Stomach (tissue), 9 donors: ENCODE results near the gene ATG10. TPM values are rescaled to one million over a fixed set of nuclear protein-coding genes. Genes with fewer than 3 reads are reported as not detected.

Experiments used
- DNase-seq, 2 donors: peaks; one replicate each; pipeline versions ENCODE4 v3.0.0 to v3.0.0-alpha.2; 2013 to 2019
- H3K27ac ChIP-seq, 5 donors: fragments of 200-600 bp in 4 of 5; sonication (generic) in 4 of 5; one replicate each; pipeline ENCODE4 v1.5.1; 2013 to 2019; ENCODE audit warnings: mild to moderate bottlenecking in 1 of 5, moderate library complexity in 1 of 5
- H3K27me3 ChIP-seq, 3 donors: fragments of 200-600 bp; sonication (generic); one replicate each; pipeline ENCODE4 v1.5.1; 2017 to 2019; ENCODE audit warnings: mixed run types in 1 of 3
- H3K36me3 ChIP-seq, 4 donors: fragments of 200-600 bp; sonication (generic); 1 replicate in 3 of 4; 2 replicates in 1 of 4; pipeline ENCODE4 v1.5.1; 2016 to 2019
- H3K4me1 ChIP-seq, 4 donors: fragments of 200-600 bp; sonication (generic); one replicate each; pipeline ENCODE4 v1.5.1; 2016 to 2019
- H3K4me3 ChIP-seq, 4 donors: fragments of 200-600 bp; sonication (generic) in 3 of 4; one replicate each; pipeline ENCODE4 v1.5.1; 2016 to 2019; ENCODE audit warnings: mild to moderate bottlenecking in 1 of 4
- H3K9me3 ChIP-seq, 4 donors: fragments of 200-600 bp; sonication (generic); one replicate each; pipeline ENCODE4 v1.5.1; 2016 to 2019
- CTCF ChIP-seq, 7 experiments: fragments of 450-650 bp in 4 of 7; fragments of 200-600 bp in 3 of 7; sonication (generic) in 3 of 7; IDR thresholded peaks; one replicate each; pipeline ENCODE4 v1.5.1; 2016 to 2019; ENCODE audit warnings: antibody characterized with exemption in 7 of 7, control low read depth in 2 of 7, mild to moderate bottlenecking in 1 of 7
- EP300 ChIP-seq: sonication (generic); formaldehyde crosslinking; IDR thresholded peaks from one replicate; pipeline ENCODE4 v1.6.1; 2017; ENCODE audit warnings: antibody characterized with exemption
- POLR2A ChIP-seq, 4 donors: fragments of 450-650 bp; IDR thresholded peaks; one replicate each; pipeline ENCODE4 v1.6.1; 2016; ENCODE audit warnings: antibody characterized with exemption in 4 of 4, control low read depth in 2 of 4, mild to moderate bottlenecking in 1 of 4, moderate library complexity in 1 of 4
- POLR2AphosphoS5 ChIP-seq, 3 donors: sonication (generic); formaldehyde crosslinking; IDR thresholded peaks; one replicate each; pipeline ENCODE4 v1.6.1; 2016; ENCODE audit warnings: antibody characterized with exemption in 3 of 3
- WGBS, 5 donors: extraction: QIAGEN DNeasy Blood & Tissue Kit in 3 of 5; methylation state at CpG; one replicate each; pipeline versions ENCODE4 v1.1.5 to v1.1.7; 2013 to 2018; 5-methylcytosine and 5-hydroxymethylcytosine counted together
- intact Hi-C: fragments of 100-400 bp; cut with DNase I; formaldehyde crosslinking; loops from one replicate; pipeline ENCODE4 v1.15.1; 2023; ENCODE audit warnings: low total_unique reads
- polyA plus RNA-seq, 3 donors: library from polyadenylated mRNA; stranded (reverse); fragments of 200-250 nt; gene quantifications; one replicate each; pipeline ENCODE4 v1.2.3, GENCODE V29; 2013
- total RNA-seq, 5 donors: library from RNA; depleted of rRNA; stranded (reverse); fragments of >200 nt; gene quantifications; one replicate each; pipeline versions ENCODE4 v1.1.0 to v1.2.3, GENCODE V29; 2014 to 2016
- donor health status: healthy with polysubstance abuse.
- donor health status: Bipolar disorder and iron deficiency.
- donor health status: healthy.

Gene ATG10
- total and polyA plus RNA-seq, 8 donors: 0.58 to 16.5 (median 4.3) TPM

GRCh38 chr5:82225525-82226172, 253.8 kb downstream of the ATG10 start:
- intact Hi-C loops: no loop called here
- WGBS, 5 donors: 15 to 25% (median 21%) methylated on average over 7 of the region's 7 CpGs
- TF ChIP-seq POLR2A (IDR thresholded peaks at IDR 0.05) (no peak), POLR2AphosphoS5 (IDR thresholded peaks at IDR 0.05) (no peak), CTCF (IDR thresholded peaks at IDR 0.05) (peak in 5 of 7 experiments; percentile 62 to 83 (median 75)), EP300 (no peak)
- no peak overlapping the region for H3K4me3 ChIP-seq
- peak; percentile 56 to 84 for DNase-seq
- H3K27ac ChIP-seq: no peak overlapping the region
- no peaks in the 10 kb centered on the region for H3K27me3 ChIP-seq
- H3K9me3 ChIP-seq: no peaks in the 10 kb centered on the region
- no peaks in the 10 kb centered on the region for H3K4me1 ChIP-seq
- no peaks in the 10 kb centered on the region for H3K36me3 ChIP-seq

- 43 to 64% (median 54%) methylated on average over 5 of the region's 5 CpGs for WGBS, 5 donors
- no peak overlapping the region for H3K4me3 ChIP-seq
- H3K36me3 ChIP-seq: no peaks in the 10 kb centered on the region
- intact Hi-C loops: no loop called here
- H3K4me1 ChIP-seq: peaks cover 0 to 7% (median 0%) of the 10 kb centered on the region in 4 donors
- no peaks in the 10 kb centered on the region for H3K9me3 ChIP-seq
- no peaks in the 10 kb centered on the region for H3K27me3 ChIP-seq
- no peak overlapping the region for H3K27ac ChIP-seq
- TF ChIP-seq POLR2AphosphoS5 (IDR thresholded peaks at IDR 0.05) (no peak), POLR2A (IDR thresholded peaks at IDR 0.05) (no peak), CTCF (IDR thresholded peaks at IDR 0.05) (no peak), EP300 (no peak)
- DNase-seq: no peak
Observed at GRCh38 chr5:82234885-82235284, 263.1 kb downstream of the ATG10 start.

GRCh38 chr5:82244151-82244550, 272.3 kb downstream of the ATG10 start:
- Histone ChIP-seq H3K4me3 (no peak overlapping the region), H3K27ac (no peak overlapping the region), H3K9me3 (peaks cover 0 to 20% (median 9%) of the 10 kb centered on the region in 4 donors), H3K4me1 (no peaks in the 10 kb centered on the region), H3K27me3 (no peaks in the 10 kb centered on the region), H3K36me3 (no peaks in the 10 kb centered on the region)
- DNase-seq: no peak
- TF ChIP-seq EP300 (no peak), POLR2AphosphoS5 (IDR thresholded peaks at IDR 0.05) (no peak), CTCF (IDR thresholded peaks at IDR 0.05) (no peak), POLR2A (IDR thresholded peaks at IDR 0.05) (no peak)
- intact Hi-C loops: no loop called here
- WGBS, 5 donors: 98 to 100% (median 98%) methylated on average over 2 of the region's 2 CpGs

- intact Hi-C loops: no loop called here
- peaks cover 0 to 20% (median 9%) of the 10 kb centered on the region in 4 donors for H3K9me3 ChIP-seq
- H3K27me3 ChIP-seq: no peaks in the 10 kb centered on the region
- WGBS, 5 donors: 54 to 63% (median 59%) methylated on average over 6 of the region's 6 CpGs
- H3K27ac ChIP-seq: no peak overlapping the region
- TF ChIP-seq CTCF (IDR thresholded peaks at IDR 0.05) (no peak), EP300 (no peak), POLR2A (IDR thresholded peaks at IDR 0.05) (no peak)
- no peak for DNase-seq
- no peaks in the 10 kb centered on the region for H3K4me1 ChIP-seq
- no peaks in the 10 kb centered on the region for H3K36me3 ChIP-seq
- no peak overlapping the region for H3K4me3 ChIP-seq
Observed at GRCh38 chr5:82244854-82245635, 273.2 kb downstream of the ATG10 start.
